Esophagus (tissue), 2 donors: ENCODE results near the gene ALDH8A1. TPM values are rescaled to one million over a fixed set of nuclear protein-coding genes. Genes with fewer than 3 reads are reported as not detected.

ENCODE experiments used
- H3K27ac ChIP-seq, 2 donors: one replicate each; pipeline ENCODE4 v1.5.1; 2013; ENCODE audit warnings: low read depth in 2 of 2, mild to moderate bottlenecking in 2 of 2, inconsistent platforms in 1 of 2, low read length in 1 of 2, moderate library complexity in 1 of 2
- H3K27me3 ChIP-seq, 2 donors: one replicate each; pipeline ENCODE4 v1.6.1; 2013; ENCODE audit warnings: low read length in 2 of 2, control low read depth in 1 of 2, mild to moderate bottlenecking in 1 of 2; ENCODE audit not compliant: insufficient read depth in 2 of 2, control insufficient read depth in 1 of 2
- H3K36me3 ChIP-seq, 2 donors: one replicate each; pipeline ENCODE4 v1.6.1; 2013; ENCODE audit warnings: low read length in 1 of 2; ENCODE audit not compliant: control insufficient read depth in 2 of 2, insufficient read depth in 2 of 2
- H3K4me1 ChIP-seq, 2 donors: one replicate each; pipeline ENCODE4 v1.6.1; 2013; ENCODE audit warnings: low read length in 1 of 2; ENCODE audit not compliant: control insufficient read depth in 2 of 2, insufficient read depth in 2 of 2
- H3K4me3 ChIP-seq, 2 donors: one replicate each; pipeline ENCODE4 v1.5.1; 2013; ENCODE audit warnings: low read length in 2 of 2, mild to moderate bottlenecking in 2 of 2, low read depth in 1 of 2, moderate library complexity in 1 of 2
- H3K9me3 ChIP-seq, 2 donors: one replicate each; pipeline ENCODE4 v1.6.1; 2013; ENCODE audit warnings: mild to moderate bottlenecking in 2 of 2, low read depth in 1 of 2, low read length in 1 of 2, moderate library complexity in 1 of 2; ENCODE audit not compliant: control insufficient read depth in 2 of 2, insufficient read depth in 1 of 2
- WGBS, 2 donors: extraction: QIAGEN DNeasy Blood & Tissue Kit; methylation state at CpG; one replicate each; pipeline ENCODE4 v1.1.7; 2013; 5-methylcytosine and 5-hydroxymethylcytosine counted together
- polyA plus RNA-seq, 2 donors: library from polyadenylated mRNA; stranded (reverse); fragments of 200-250 nt; gene quantifications; one replicate each; pipeline ENCODE4 v1.2.3, GENCODE V29; 2013
- donor health status: healthy with polysubstance abuse.
- donor health status: Bipolar disorder and iron deficiency.

Gene ALDH8A1
- polyA plus RNA-seq, 2 donors = 0.31 to 1.3 TPM

- Histone ChIP-seq H3K36me3 (no peaks in the 10 kb centered on the region), H3K4me3 (no peak overlapping the region), H3K9me3 (no peaks in the 10 kb centered on the region), H3K4me1 (no peaks in the 10 kb centered on the region), H3K27me3 (no peaks in the 10 kb centered on the region), H3K27ac (no peak overlapping the region)
- 88 to 91% methylated on average over 5 of the region's 5 CpGs for whole genome bisulfite sequencing, 2 donors
Observed at GRCh38 chr6:134956032-134956431, 6.1 kb upstream of the ALDH8A1 start.

DNA sequence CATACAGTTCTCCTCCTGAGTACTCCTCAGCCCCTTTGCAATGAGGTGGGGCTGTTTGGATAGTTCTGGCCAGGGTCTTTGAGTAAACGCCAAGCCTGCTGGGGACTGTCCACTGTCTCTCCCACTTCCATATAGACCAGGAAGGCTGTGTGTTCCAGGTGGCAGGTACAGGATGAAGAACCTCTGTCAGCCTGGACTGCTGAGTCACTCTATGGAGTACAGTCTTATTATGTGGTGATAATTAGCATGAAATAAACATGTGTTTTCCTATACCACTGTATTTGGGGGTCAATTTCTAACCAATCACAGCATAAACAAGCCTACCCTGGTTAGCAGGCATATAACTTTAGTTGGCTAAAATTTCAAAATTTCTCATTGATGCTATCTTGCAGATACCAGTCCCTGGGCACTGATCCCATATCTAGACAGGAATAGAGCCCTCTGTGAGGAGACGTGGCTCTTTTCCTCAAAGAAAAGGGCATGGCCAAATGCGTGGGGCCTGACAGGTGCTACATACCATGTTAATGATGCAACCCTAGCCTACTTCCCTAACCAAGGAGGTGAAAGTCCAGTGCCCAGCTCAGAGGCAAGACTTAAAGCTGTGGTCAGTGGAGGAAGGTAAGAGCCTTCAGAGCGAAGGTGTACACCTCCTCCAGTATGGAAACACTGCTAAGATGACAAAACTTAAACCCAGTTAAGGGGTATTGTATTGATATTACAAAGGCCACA is 4.5 kb upstream of the ALDH8A1 start:
- no peak overlapping the region for H3K4me3 ChIP-seq
- H3K4me1 ChIP-seq = no peaks in the 10 kb centered on the region
- H3K36me3 ChIP-seq = no peaks in the 10 kb centered on the region
- no peaks in the 10 kb centered on the region for H3K27me3 ChIP-seq
- WGBS, 2 donors = 75 to 82% methylated on average over 4 of the region's 4 CpGs
- H3K27ac ChIP-seq = no peak overlapping the region
- no peaks in the 10 kb centered on the region for H3K9me3 ChIP-seq

- no peaks in the 10 kb centered on the region for H3K9me3 ChIP-seq
- no peak overlapping the region for H3K4me3 ChIP-seq
- WGBS, 2 donors = 92 to 93% methylated on average over 13 of the region's 13 CpGs
- no peak overlapping the region for H3K27ac ChIP-seq
- no peaks in the 10 kb centered on the region for H3K4me1 ChIP-seq
- no peaks in the 10 kb centered on the region for H3K36me3 ChIP-seq
- H3K27me3 ChIP-seq = no peaks in the 10 kb centered on the region
Observed at GRCh38 chr6:134951494-134952263, 1.8 kb upstream of the ALDH8A1 start.

GRCh38 chr6:134950482-134950881 is 581 bp upstream of the ALDH8A1 start:
- Histone ChIP-seq H3K4me3 (no peak overlapping the region), H3K9me3 (no peaks in the 10 kb centered on the region), H3K27me3 (no peaks in the 10 kb centered on the region), H3K27ac (no peak overlapping the region), H3K4me1 (no peaks in the 10 kb centered on the region), H3K36me3 (no peaks in the 10 kb centered on the region)
- 53 to 58% methylated on average over 2 of the region's 2 CpGs for WGBS, 2 donors

DNA sequence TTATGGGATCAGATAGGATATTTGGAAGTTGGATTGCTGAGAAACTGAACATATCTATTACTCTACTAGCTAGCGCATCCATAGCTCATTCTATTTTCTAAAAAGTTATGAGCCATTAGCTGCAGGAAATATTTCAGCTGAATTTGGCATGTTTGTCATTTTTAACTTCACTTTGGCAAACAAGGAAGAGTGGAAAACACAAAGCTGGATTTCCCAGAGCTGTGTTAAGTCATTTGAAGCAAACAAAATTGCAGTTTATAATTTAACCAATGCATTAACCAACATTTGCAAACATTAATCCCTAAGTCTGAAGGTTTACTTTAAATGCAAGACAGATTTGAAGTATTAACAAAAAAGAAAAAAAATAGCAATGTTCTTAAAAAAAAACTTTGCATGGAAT is 1.2 kb downstream of the ALDH8A1 start:
- 88 to 89% methylated on average over 1 of the region's 1 CpG for WGBS, 2 donors
- H3K36me3 ChIP-seq = no peaks in the 10 kb centered on the region

DNA sequence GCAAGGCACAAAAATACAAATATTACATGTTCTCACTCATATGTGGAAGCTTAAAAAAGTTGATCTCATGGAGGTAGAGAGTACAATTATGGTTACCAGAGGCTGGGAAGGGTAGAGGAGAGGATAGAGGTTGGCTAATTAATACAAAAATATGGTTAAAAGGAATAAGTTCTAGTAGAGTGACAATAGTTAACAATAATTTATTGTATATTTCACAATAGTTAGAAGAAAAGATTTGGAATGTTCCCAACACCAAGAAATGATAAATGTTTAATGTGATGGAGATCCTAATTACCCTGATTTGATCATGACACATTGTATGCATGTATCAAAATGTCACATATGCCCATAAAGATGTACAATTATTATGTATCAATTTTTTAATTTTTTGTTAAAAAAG is 1.8 kb downstream of the ALDH8A1 start:
- Histone ChIP-seq H3K4me3 (no peak overlapping the region), H3K27ac (no peak overlapping the region), H3K27me3 (no peaks in the 10 kb centered on the region), H3K4me1 (no peaks in the 10 kb centered on the region), H3K36me3 (no peaks in the 10 kb centered on the region), H3K9me3 (no peaks in the 10 kb centered on the region)

More for the DNA sequence above, 1.2 kb downstream of the ALDH8A1 start:
- Histone ChIP-seq H3K9me3 (no peaks in the 10 kb centered on the region), H3K27me3 (no peaks in the 10 kb centered on the region), H3K4me3 (no peak overlapping the region), H3K4me1 (no peaks in the 10 kb centered on the region), H3K27ac (no peak overlapping the region)

GRCh38 chr6:134945045-134945444 is 4.9 kb downstream of the ALDH8A1 start:
- H3K27me3 ChIP-seq = no peaks in the 10 kb centered on the region
- H3K27ac ChIP-seq = no peak overlapping the region
- H3K4me1 ChIP-seq = no peaks in the 10 kb centered on the region
- no peaks in the 10 kb centered on the region for H3K9me3 ChIP-seq
- H3K4me3 ChIP-seq = no peak overlapping the region
- no peaks in the 10 kb centered on the region for H3K36me3 ChIP-seq

DNA sequence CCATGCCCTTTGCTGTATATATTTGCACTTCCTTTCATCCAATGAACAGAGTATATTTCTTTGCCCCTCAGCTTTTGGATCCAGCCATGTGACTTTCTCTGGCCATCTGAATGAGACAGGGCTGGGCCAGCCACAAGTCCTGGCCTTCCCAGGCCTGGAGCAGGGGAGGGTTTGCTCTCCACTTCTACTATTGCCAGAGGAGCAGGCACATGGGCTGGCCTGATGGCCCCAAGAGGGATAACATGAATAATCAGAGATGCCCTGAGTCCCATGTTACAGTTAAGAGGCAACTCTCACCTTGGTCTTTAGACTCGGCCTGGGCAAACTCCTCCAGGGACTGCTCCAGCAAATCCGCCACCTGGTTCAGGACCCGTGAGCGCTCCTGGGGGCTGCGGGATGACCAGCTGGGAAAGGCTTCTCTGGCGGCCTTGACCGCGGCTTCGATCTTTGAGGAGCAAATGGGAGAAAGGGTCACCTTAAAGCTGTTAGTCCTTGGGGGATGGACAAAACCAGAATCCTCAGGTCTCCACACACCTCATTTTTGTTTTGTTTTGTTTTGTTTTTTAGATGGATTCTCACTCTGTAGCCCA is 6.3 kb downstream of the ALDH8A1 start:
- H3K27ac ChIP-seq = no peak overlapping the region

GRCh38 chr6:134938896-134939295 is 11.0 kb downstream of the ALDH8A1 start:
- no peaks in the 10 kb centered on the region for H3K9me3 ChIP-seq
- no peaks in the 10 kb centered on the region for H3K36me3 ChIP-seq
- H3K4me3 ChIP-seq = no peak overlapping the region
- no peaks in the 10 kb centered on the region for H3K27me3 ChIP-seq
- no peak overlapping the region for H3K27ac ChIP-seq
- 59 to 71% methylated on average over 5 of the region's 5 CpGs for WGBS, 2 donors
- no peaks in the 10 kb centered on the region for H3K4me1 ChIP-seq

More for the DNA sequence above, 6.3 kb downstream of the ALDH8A1 start:
- H3K4me3 ChIP-seq = no peak overlapping the region
- H3K27me3 ChIP-seq = no peaks in the 10 kb centered on the region
- H3K4me1 ChIP-seq = no peaks in the 10 kb centered on the region
- H3K9me3 ChIP-seq = no peaks in the 10 kb centered on the region
- H3K36me3 ChIP-seq = no peaks in the 10 kb centered on the region
- WGBS, 2 donors = 96 to 97% methylated on average over 9 of the region's 9 CpGs
